Measurements from ENCODE around the gene RC3H1. TPM values are rescaled to one million over a fixed set of nuclear protein-coding genes. Genes with fewer than 3 reads are reported as not detected.
"Not testable (repeated sequence)": the region's sequence is repeated elsewhere in the genome, so short reads cannot be mapped to it uniquely, and the experiment has no call there.

The RC3H1 gene
- total and polyA plus RNA-seq, 5 experiments from 2014 or later = 5.1 to 56.8 (median 7.2) TPM

DNA sequence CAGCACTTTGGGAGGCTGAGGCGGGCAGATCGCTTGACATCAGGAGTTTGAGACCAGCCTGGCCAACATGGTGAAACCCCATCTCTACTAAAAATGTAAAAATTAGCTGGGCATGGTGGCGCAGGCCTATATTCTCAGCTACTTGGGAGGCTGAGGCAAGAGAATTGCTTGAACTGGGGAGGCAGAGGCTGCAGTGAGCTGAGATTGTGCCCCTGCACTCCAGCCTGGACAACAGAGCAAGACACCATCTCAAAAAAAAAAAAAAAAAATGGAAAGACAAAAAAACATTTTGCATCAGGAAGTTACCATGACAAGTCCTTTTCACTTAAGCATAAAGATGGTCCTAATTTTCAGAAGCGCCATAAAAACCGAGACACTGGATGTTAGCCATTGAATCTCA lies 91.6 kb downstream of the RC3H1 start:
- H3K27ac Mint-ChIP-seq, H3K9me3 Mint-ChIP-seq, H3K4me1 Mint-ChIP-seq, DNase-seq, H3K27me3 Mint-ChIP-seq, POLR2A ChIA-PET, ATAC-seq, H3K4me3 Mint-ChIP-seq: not testable (repeated sequence)
- peaks cover 0 to 31% (median 6%) of the 10 kb centered on the region in 3 donors for H3K36me3 Mint-ChIP-seq

DNA sequence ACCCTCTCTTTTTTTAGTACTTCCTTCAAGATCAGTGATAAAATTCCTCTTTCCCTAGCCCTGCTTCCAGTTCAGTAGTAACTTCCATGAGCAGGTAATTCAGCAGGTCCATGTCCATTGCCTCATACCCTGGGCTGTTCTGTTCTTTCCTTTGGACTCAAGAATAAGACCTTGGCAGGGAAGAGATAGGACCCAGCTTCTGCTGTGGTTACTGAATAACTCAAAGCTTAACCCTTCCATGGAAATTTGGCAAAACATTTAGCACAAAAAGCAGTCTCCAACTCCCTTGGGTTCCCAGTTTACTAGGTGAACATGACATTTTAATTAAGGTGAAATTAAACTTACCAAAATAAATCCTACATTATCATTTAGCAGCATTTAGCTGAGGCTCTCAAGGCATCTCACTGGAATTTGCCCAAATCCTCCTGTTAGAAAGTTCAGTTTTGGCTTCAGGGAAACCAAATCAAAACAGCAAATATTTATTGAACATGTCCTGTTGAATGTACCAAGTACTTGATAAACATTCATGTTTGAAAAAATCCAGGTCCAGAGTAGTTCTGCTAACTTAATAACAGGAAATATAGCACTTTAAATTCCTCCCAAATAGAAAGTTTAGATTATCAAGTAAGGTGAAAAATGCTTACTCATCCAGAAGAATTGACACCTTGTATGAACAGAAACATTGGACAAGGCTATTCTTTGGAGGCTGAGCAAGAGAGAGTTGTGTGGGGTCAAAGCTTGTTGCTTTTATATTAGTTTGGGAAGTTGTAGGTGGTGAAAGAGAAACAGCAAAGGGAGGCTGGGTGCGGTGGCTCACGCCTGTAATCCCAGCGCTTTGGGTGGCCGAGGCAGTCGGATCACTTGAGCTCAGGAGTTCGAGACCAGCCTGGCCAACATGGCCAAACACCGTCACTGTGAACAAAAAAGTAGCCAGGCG lies 96.6 kb downstream of the RC3H1 start:
- peaks cover 0 to 2% (median 1%) of the 10 kb centered on the region in 4 donors for H3K4me1 Mint-ChIP-seq
- no peak overlapping the region for H3K27ac Mint-ChIP-seq
- no peaks in the 10 kb centered on the region for H3K27me3 Mint-ChIP-seq
- POLR2A ChIA-PET = no interaction called here
- ATAC-seq (no peak), DNase-seq (no peak)
- H3K4me3 Mint-ChIP-seq = no peak overlapping the region
- no peaks in the 10 kb centered on the region for H3K9me3 Mint-ChIP-seq
- H3K36me3 Mint-ChIP-seq = peaks cover 0 to 2% (median 0%) of the 10 kb centered on the region in 3 donors

DNA sequence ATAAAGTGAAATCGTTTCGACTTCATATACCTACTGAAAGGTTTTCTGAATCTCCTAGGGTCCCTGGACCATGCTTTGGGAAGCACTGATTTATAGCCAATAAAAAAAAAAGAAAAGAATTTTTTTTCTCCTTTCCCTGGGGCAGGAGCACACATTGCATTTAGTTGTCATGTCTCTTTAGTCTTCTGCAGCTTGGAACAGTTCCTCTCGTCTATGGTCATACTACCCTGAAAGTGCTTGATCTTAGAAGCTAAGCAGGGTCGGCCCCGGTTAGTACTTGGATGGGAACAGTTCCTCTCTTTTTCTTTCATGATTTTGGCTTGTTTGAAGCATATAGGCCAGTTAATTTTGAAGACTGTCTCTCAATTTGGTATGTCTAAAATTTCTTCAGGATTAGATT lies 101.3 kb downstream of the RC3H1 start:
- Mint-ChIP-seq H3K4me1 (no peaks in the 10 kb centered on the region), H3K27ac (peak overlapping the region in 1 of 10 donors; percentile 31), H3K4me3 (no peak overlapping the region), H3K9me3 (no peaks in the 10 kb centered on the region), H3K27me3 (no peaks in the 10 kb centered on the region), H3K36me3 (no peaks in the 10 kb centered on the region)
- ATAC-seq = no peak
- no peak for DNase-seq
- POLR2A ChIA-PET = no interaction called here

GRCh38 chr1:173917635-173918493 lies 104.3 kb downstream of the RC3H1 start:
- H3K36me3 Mint-ChIP-seq = no peaks in the 10 kb centered on the region
- no peak for ATAC-seq
- no peaks in the 10 kb centered on the region for H3K9me3 Mint-ChIP-seq
- H3K27me3 Mint-ChIP-seq = no peaks in the 10 kb centered on the region
- POLR2A ChIA-PET = no interaction called here
- no peaks in the 10 kb centered on the region for H3K4me1 Mint-ChIP-seq
- H3K27ac Mint-ChIP-seq = no peak overlapping the region
- DNase-seq = no peak
- H3K4me3 Mint-ChIP-seq = no peak overlapping the region

DNA sequence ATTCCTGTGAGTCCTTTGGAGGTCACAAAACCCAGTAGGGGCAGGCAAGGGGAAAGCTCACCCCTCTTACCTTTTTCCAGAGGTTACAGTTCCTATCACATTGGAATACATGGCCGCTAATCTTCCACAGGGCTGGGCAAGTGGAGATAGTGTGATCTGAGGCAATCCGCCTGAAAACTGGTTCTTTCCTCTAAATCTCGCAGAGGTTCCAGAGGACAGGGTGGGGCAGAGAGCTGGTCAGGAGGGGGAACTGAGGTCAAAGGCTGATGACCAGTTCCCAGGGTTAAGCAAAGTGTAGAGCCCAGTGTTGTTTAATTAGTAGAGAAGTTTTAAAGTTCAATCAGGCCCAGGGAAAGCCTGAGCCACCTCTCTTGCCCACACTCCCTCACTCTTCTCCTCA lies 105.0 kb downstream of the RC3H1 start, which contains the start of gene SERPINC1:
SERPINC1 (minus strand) TSS at position 179 of the 400 bp plus-strand sequence; CDS start at position 111, 68 bp downstream.
- no peaks in the 10 kb centered on the region for H3K4me1 Mint-ChIP-seq
- no peak within 1 kb of the TSS for H3K4me3 Mint-ChIP-seq
- H3K27me3 Mint-ChIP-seq = no peaks in the 10 kb centered on the region
- ATAC-seq (no peak), DNase-seq (no peak)
- no peaks in the 10 kb centered on the region for H3K36me3 Mint-ChIP-seq
- peak within 1 kb of the TSS in 2 of 10 donors; percentile 61 to 78 for H3K27ac Mint-ChIP-seq
- H3K9me3 Mint-ChIP-seq = no peaks in the 10 kb centered on the region
- POLR2A ChIA-PET = no interaction called here

- DNase-seq (no peak), ATAC-seq (no peak)
- POLR2A ChIA-PET = no interaction called here
- Mint-ChIP-seq H3K9me3 (no peaks in the 10 kb centered on the region), H3K4me3 (no peak overlapping the region), H3K27ac (no peak overlapping the region), H3K27me3 (no peaks in the 10 kb centered on the region), H3K36me3 (no peaks in the 10 kb centered on the region), H3K4me1 (no peaks in the 10 kb centered on the region)
Measured at GRCh38 chr1:173916667-173917066, 105.5 kb downstream of the RC3H1 start.

DNA sequence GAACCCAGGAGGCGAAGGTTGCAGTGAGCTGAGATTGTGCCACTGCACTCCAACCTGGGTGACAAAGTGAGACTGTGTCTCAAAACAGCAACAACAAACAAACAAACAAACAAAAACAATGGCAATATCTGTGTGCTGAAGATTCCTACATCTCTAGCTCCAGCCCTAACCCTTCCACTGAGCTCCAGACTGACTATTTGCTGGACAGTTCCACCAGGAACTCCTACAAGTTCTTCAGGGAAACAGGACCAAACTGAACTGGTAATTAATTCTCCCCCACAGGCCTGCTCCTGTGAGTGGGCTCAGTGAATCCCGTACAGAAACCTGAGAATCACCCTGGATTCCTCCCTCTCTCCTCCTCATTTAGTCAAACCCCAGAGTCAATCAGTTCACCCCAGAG lies 106.6 kb downstream of the RC3H1 start:
- Mint-ChIP-seq H3K9me3 (no peaks in the 10 kb centered on the region), H3K27me3 (no peaks in the 10 kb centered on the region), H3K27ac (no peak overlapping the region), H3K4me1 (no peaks in the 10 kb centered on the region), H3K4me3 (no peak overlapping the region), H3K36me3 (no peaks in the 10 kb centered on the region)
- DNase-seq (no peak), ATAC-seq (no peak)
- POLR2A ChIA-PET = no interaction called here

GRCh38 chr1:173914366-173914871 lies 107.7 kb downstream of the RC3H1 start:
- H3K36me3 Mint-ChIP-seq = peaks cover 4 to 5% (median 5%) of the 10 kb centered on the region in 3 donors
- POLR2A ChIA-PET = no interaction called here
- no peak overlapping the region for H3K4me3 Mint-ChIP-seq
- H3K4me1 Mint-ChIP-seq = no peaks in the 10 kb centered on the region
- H3K27me3 Mint-ChIP-seq = no peaks in the 10 kb centered on the region
- H3K9me3 Mint-ChIP-seq = no peaks in the 10 kb centered on the region
- no peak for ATAC-seq
- no peak for DNase-seq
- no peak overlapping the region for H3K27ac Mint-ChIP-seq

DNA sequence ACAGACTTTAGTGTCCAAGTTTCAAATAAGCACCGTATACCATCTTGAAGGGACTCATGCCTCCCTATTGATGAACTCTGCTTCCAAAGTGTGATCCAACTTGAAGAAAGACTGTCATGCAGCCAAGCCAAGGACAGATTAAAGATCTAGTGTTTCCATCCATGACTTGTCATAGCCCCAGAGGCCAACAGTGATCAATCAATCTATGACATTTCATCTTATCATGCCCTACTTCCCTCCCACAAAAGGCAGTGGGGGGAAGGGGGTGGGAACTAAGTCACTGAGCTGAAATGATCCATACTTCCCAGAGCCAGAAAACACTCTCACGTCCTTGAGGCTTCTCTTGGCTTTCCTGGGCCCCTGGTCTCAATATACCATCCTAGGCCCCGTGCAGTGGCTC lies 109.0 kb downstream of the RC3H1 start:
- H3K4me1 Mint-ChIP-seq = peaks cover 0 to 2% (median 0%) of the 10 kb centered on the region in 4 donors
- ATAC-seq = no peak
- H3K36me3 Mint-ChIP-seq = peaks cover 6 to 9% (median 9%) of the 10 kb centered on the region in 3 donors
- POLR2A ChIA-PET = no interaction called here
- H3K4me3 Mint-ChIP-seq = no peak overlapping the region
- no peak for DNase-seq
- no peaks in the 10 kb centered on the region for H3K27me3 Mint-ChIP-seq
- no peaks in the 10 kb centered on the region for H3K9me3 Mint-ChIP-seq
- no peak overlapping the region for H3K27ac Mint-ChIP-seq

DNA sequence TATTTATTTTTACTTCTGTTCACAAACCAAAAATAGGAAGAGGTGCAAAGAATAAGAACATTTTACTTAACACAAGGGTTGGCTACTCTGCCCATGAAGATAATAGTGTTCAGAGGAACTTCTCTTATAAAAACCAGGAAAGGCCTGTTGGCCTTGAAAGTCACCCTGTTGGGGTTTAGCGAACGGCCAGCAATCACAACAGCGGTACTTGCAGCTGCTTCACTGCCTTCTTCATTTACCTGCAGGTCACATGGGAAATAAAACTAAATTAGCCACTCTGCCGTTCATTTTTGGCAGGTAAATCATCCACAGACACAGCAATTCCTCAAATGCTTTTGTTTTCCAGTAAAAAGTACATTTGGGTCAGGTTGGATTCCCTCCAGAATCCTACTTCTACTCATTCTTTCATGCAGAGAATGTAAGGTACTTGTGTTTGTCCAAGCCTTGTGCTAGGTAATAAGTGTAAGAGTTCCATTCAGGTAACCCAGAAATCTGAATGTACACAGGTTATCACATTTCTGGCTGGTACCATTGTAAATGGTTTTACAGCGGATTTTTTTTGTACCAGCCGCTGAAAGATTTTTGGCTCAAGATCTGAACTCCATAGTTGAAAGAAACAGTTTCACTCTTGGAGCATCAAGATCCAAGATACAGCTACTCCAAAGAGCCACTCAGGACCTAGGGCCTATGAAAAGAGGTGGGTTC lies 118.2 kb downstream of the RC3H1 start:
- peaks cover 0 to 12% (median 5%) of the 10 kb centered on the region in 4 donors for H3K4me1 Mint-ChIP-seq
- H3K27ac Mint-ChIP-seq = peak overlapping the region in 1 of 10 donors; percentile 8
- no peak for DNase-seq
- H3K4me3 Mint-ChIP-seq = no peak overlapping the region
- H3K9me3 Mint-ChIP-seq = no peaks in the 10 kb centered on the region
- no peaks in the 10 kb centered on the region for H3K27me3 Mint-ChIP-seq
- ATAC-seq = no peak
- POLR2A ChIA-PET = no interaction called here
- peaks cover 9 to 13% (median 12%) of the 10 kb centered on the region in 3 donors for H3K36me3 Mint-ChIP-seq

GRCh38 chr1:173900992-173901391 lies 121.2 kb downstream of the RC3H1 start:
- DNase-seq (no peak), ATAC-seq (no peak)
- peaks cover 0 to 13% (median 10%) of the 10 kb centered on the region in 4 donors for H3K4me1 Mint-ChIP-seq
- no peak overlapping the region for H3K4me3 Mint-ChIP-seq
- POLR2A ChIA-PET = interaction anchor here (0.6 kb wide), 1 partner anchor 33 kb away, joined by 4 read pairs; the partner anchor contains the start of gene GAS5
- H3K27ac Mint-ChIP-seq = no peak overlapping the region
- no peaks in the 10 kb centered on the region for H3K9me3 Mint-ChIP-seq
- H3K27me3 Mint-ChIP-seq = no peaks in the 10 kb centered on the region
- H3K36me3 Mint-ChIP-seq = peaks cover 8 to 23% (median 11%) of the 10 kb centered on the region in 3 donors

- Mint-ChIP-seq H3K27ac (peak overlapping the region in 1 of 10 donors; percentile 61), H3K9me3 (no peaks in the 10 kb centered on the region)
Measured at GRCh38 chr1:173900427-173900826, 121.7 kb downstream of the RC3H1 start.

More at GRCh38 chr1:173900427-173900826, 121.7 kb downstream of the RC3H1 start:
- DNase-seq = no peak
- POLR2A ChIA-PET = no interaction called here
- Mint-ChIP-seq H3K4me1 (peaks cover 0 to 12% (median 10%) of the 10 kb centered on the region in 4 donors), H3K36me3 (peaks cover 8 to 26% (median 9%) of the 10 kb centered on the region in 3 donors), H3K4me3 (no peak overlapping the region), H3K27me3 (no peaks in the 10 kb centered on the region)
- ATAC-seq = no peak
